Brain microvascular endothelial cell (primary cell): ENCODE measurements around the gene CCDC85C.

ENCODE experiments used
- DNase-seq: peaks from one replicate; pipeline ENCODE4 v3.0.0-alpha.2; 2020
- H3K27ac ChIP-seq: fragments of 250-450 bp; sonication (Bioruptor Pico); 2 replicates; pipeline ENCODE4 v1.5.1; 2020; ENCODE audit warnings: mild to moderate bottlenecking, moderate library complexity
- H3K27me3 ChIP-seq: fragments of 250-450 bp; sonication (Bioruptor Pico); replicated peaks from 2 replicates; pipeline ENCODE4 v1.5.1; 2020; ENCODE audit warnings: mild to moderate bottlenecking
- H3K36me3 ChIP-seq: fragments of 250-450 bp; sonication (Bioruptor Pico); replicated peaks from 2 replicates; pipeline ENCODE4 v1.5.1; 2020; ENCODE audit warnings: mild to moderate bottlenecking
- H3K4me3 ChIP-seq: 2 replicates; pipeline ENCODE4 v1.5.1; 2011; ENCODE audit warnings: low read depth, mild to moderate bottlenecking, control low read depth, low read length, moderate library complexity
- CTCF ChIP-seq: IDR thresholded peaks from 2 replicates; pipeline ENCODE4 v1.5.1; 2011; ENCODE audit warnings: low read depth, mild to moderate bottlenecking, moderate library complexity, low read length, control low read depth, inconsistent platforms; ENCODE audit errors: missing control alignments
- in situ Hi-C: cut with HindIII; loops from 2 replicates; pipeline ENCODE4 v1.10.0; 2017; ENCODE audit warnings: low sequenced_read_pairs, low pct_ligation_motif_present

The CCDC85C gene

GRCh38 chr14:99602054-99602787 is 1.8 kb downstream of the CCDC85C start:
- no peak for DNase-seq
- no peak overlapping the region for H3K27ac ChIP-seq
- no peak for TF ChIP-seq CTCF
- no peaks in the 10 kb centered on the region for H3K36me3 ChIP-seq
- no peak overlapping the region for H3K4me3 ChIP-seq
- peaks cover 7% of the 10 kb centered on the region for H3K27me3 ChIP-seq
- in situ Hi-C loops, result no loop called here

- no peak for TF ChIP-seq CTCF
- in situ Hi-C loops, result no loop called here
Observed at GRCh38 chr14:99601361-99601831, 2.6 kb downstream of the CCDC85C start.

GRCh38 chr14:99600232-99600888 is 3.6 kb downstream of the CCDC85C start:
- Histone ChIP-seq H3K4me3 (no peak overlapping the region), H3K27me3 (peaks cover 7% of the 10 kb centered on the region), H3K36me3 (no peaks in the 10 kb centered on the region), H3K27ac (no peak overlapping the region)
- no peak for DNase-seq
- in situ Hi-C loops, result no loop called here
- TF ChIP-seq CTCF, result no peak

More at GRCh38 chr14:99601361-99601831, 2.6 kb downstream of the CCDC85C start:
- no peak for DNase-seq
- Histone ChIP-seq H3K4me3 (no peak overlapping the region), H3K36me3 (no peaks in the 10 kb centered on the region), H3K27me3 (peaks cover 7% of the 10 kb centered on the region), H3K27ac (no peak overlapping the region)

GRCh38 chr14:99599393-99599792 is 4.6 kb downstream of the CCDC85C start:
- no peak for DNase-seq
- in situ Hi-C loops, result no loop called here
- Histone ChIP-seq H3K36me3 (no peaks in the 10 kb centered on the region), H3K4me3 (no peak overlapping the region), H3K27me3 (peaks cover 7% of the 10 kb centered on the region), H3K27ac (no peak overlapping the region)
- no peak for TF ChIP-seq CTCF

- in situ Hi-C loops, result no loop called here
- peaks cover 7% of the 10 kb centered on the region for H3K27me3 ChIP-seq
- no peak overlapping the region for H3K4me3 ChIP-seq
- H3K36me3 ChIP-seq, result no peaks in the 10 kb centered on the region
- no peak for TF ChIP-seq CTCF
- no peak for DNase-seq
- H3K27ac ChIP-seq, result no peak overlapping the region
Observed at GRCh38 chr14:99598774-99599173, 5.2 kb downstream of the CCDC85C start.
